Measurements from ENCODE around the gene OGFOD2.

GRCh38 chr12:123013185-123014095 lies 38.4 kb downstream of the OGFOD2 start:
- TF ChIP-seq, protein P1, sequence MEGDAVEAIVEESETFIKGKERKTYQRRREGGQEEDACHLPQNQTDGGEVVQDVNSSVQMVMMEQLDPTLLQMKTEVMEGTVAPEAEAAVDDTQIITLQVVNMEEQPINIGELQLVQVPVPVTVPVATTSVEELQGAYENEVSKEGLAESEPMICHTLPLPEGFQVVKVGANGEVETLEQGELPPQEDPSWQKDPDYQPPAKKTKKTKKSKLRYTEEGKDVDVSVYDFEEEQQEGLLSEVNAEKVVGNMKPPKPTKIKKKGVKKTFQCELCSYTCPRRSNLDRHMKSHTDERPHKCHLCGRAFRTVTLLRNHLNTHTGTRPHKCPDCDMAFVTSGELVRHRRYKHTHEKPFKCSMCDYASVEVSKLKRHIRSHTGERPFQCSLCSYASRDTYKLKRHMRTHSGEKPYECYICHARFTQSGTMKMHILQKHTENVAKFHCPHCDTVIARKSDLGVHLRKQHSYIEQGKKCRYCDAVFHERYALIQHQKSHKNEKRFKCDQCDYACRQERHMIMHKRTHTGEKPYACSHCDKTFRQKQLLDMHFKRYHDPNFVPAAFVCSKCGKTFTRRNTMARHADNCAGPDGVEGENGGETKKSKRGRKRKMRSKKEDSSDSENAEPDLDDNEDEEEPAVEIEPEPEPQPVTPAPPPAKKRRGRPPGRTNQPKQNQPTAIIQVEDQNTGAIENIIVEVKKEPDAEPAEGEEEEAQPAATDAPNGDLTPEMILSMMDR (IDR thresholded peaks at IDR 0.05), result no peak
- TF ChIP-seq POLR2A (IDR thresholded peaks at IDR 0.05), result no peak
